ENCODE data around the gene RAB1B. TPM values are rescaled to one million over a fixed set of nuclear protein-coding genes. Genes with fewer than 3 reads are reported as not detected.

The RAB1B gene
- total and polyA plus RNA-seq, 10 of the 15 experiments (the other 5 are each of a cell fraction or from before 2014, with no cell fraction given) = 10.4 to 193 (median 96.9) TPM

DNA sequence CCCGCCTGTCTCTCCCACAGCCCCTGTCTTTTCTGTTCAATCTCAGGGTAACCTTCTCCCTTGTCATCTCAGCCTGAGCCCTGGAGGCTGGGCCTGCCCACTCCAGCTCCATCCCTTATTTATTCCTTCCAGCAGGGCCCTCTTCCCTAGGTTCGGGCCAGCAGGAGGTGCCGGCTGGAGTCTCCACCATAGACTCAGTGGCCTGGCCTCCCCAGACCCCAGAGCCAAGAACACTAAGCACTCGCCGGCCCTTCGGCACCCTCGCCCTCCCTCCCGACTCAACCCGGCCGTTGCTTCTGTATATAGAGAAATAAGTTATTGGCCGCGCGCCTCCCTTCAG, 1.4 kb upstream of the RAB1B start:
- Histone ChIP-seq H4K20me1 (ENCODE audit: control insufficient read depth, insufficient read depth) (no peaks in the 10 kb centered on the region), H3K36me3 (ENCODE audit: control insufficient read depth in 2 of 2, insufficient read depth in 2 of 2, low read length in 1 of 2) (peaks cover 16 to 30% of the 10 kb centered on the region in 2 experiments), H2AFZ (ENCODE audit: control insufficient read depth, low read depth, low read length) (peak overlapping the region; percentile 73), H3K4me3 (peak overlapping the region; percentile 61; the same call in 1 of the 2 replicates), H3K4me2 (ENCODE audit: control insufficient read depth, insufficient read depth) (peak overlapping the region; percentile 99), H3K4me1 (ENCODE audit: control insufficient read depth, insufficient read depth, low read length) (peaks cover 11% of the 10 kb centered on the region), H3K79me2 (ENCODE audit: control insufficient read depth, insufficient read depth, low read length) (peaks cover 27% of the 10 kb centered on the region), H3K27me3 (replicated peaks in 1 of 2; ENCODE audit: control insufficient read depth in 2 of 2, insufficient read depth in 2 of 2, low read length in 1 of 2) (no peaks in the 10 kb centered on the region), H3K27ac (ENCODE audit: control insufficient read depth, insufficient read depth) (no peak overlapping the region), H3K9ac (ENCODE audit: control insufficient read depth, insufficient read depth, low read length) (peak overlapping the region; percentile 31; the same call in 1 of the 2 replicates), H3K9me3 (replicated peaks; ENCODE audit: control insufficient read depth, insufficient read depth, low read length) (no peaks in the 10 kb centered on the region)
- no peak for TF ChIP-seq NR2F1 (conservative IDR thresholded peaks at IDR 0.05)
- TF ChIP-seq, protein P1, sequence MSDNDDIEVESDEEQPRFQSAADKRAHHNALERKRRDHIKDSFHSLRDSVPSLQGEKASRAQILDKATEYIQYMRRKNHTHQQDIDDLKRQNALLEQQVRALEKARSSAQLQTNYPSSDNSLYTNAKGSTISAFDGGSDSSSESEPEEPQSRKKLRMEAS (IDR thresholded peaks at IDR 0.05; ENCODE audit: low read depth, low read length) = no peak
- no peak for TF ChIP-seq CBFB (IDR thresholded peaks at IDR 0.05; ENCODE audit: low read depth)
- no peak for TF ChIP-seq ZNF622 (IDR thresholded peaks at IDR 0.05)
- no peak for TF ChIP-seq NR2C2 (IDR thresholded peaks at IDR 0.05; ENCODE audit: borderline replicate concordance, control insufficient read depth, insufficient read length, low read depth)
- TF ChIP-seq, protein P2, sequence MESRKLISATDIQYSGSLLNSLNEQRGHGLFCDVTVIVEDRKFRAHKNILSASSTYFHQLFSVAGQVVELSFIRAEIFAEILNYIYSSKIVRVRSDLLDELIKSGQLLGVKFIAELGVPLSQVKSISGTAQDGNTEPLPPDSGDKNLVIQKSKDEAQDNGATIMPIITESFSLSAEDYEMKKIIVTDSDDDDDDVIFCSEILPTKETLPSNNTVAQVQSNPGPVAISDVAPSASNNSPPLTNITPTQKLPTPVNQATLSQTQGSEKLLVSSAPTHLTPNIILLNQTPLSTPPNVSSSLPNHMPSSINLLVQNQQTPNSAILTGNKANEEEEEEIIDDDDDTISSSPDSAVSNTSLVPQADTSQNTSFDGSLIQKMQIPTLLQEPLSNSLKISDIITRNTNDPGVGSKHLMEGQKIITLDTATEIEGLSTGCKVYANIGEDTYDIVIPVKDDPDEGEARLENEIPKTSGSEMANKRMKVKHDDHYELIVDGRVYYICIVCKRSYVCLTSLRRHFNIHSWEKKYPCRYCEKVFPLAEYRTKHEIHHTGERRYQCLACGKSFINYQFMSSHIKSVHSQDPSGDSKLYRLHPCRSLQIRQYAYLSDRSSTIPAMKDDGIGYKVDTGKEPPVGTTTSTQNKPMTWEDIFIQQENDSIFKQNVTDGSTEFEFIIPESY (IDR thresholded peaks at IDR 0.05) = no peak
- TF ChIP-seq, protein P3, sequence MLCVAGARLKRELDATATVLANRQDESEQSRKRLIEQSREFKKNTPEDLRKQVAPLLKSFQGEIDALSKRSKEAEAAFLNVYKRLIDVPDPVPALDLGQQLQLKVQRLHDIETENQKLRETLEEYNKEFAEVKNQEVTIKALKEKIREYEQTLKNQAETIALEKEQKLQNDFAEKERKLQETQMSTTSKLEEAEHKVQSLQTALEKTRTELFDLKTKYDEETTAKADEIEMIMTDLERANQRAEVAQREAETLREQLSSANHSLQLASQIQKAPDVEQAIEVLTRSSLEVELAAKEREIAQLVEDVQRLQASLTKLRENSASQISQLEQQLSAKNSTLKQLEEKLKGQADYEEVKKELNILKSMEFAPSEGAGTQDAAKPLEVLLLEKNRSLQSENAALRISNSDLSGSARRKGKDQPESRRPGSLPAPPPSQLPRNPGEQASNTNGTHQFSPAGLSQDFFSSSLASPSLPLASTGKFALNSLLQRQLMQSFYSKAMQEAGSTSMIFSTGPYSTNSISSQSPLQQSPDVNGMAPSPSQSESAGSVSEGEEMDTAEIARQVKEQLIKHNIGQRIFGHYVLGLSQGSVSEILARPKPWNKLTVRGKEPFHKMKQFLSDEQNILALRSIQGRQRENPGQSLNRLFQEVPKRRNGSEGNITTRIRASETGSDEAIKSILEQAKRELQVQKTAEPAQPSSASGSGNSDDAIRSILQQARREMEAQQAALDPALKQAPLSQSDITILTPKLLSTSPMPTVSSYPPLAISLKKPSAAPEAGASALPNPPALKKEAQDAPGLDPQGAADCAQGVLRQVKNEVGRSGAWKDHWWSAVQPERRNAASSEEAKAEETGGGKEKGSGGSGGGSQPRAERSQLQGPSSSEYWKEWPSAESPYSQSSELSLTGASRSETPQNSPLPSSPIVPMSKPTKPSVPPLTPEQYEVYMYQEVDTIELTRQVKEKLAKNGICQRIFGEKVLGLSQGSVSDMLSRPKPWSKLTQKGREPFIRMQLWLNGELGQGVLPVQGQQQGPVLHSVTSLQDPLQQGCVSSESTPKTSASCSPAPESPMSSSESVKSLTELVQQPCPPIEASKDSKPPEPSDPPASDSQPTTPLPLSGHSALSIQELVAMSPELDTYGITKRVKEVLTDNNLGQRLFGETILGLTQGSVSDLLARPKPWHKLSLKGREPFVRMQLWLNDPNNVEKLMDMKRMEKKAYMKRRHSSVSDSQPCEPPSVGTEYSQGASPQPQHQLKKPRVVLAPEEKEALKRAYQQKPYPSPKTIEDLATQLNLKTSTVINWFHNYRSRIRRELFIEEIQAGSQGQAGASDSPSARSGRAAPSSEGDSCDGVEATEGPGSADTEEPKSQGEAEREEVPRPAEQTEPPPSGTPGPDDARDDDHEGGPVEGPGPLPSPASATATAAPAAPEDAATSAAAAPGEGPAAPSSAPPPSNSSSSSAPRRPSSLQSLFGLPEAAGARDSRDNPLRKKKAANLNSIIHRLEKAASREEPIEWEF (IDR thresholded peaks at IDR 0.05; ENCODE audit: insufficient replicate concordance, low read depth, low read length) = no peak
- ATAC-seq (no peak), DNase-seq (ENCODE audit: low read depth, low spot score) (no peak), FAIRE-seq (no peak)
- SMC1A ChIA-PET (ENCODE audit: uncharacterized antibody, unreplicated experiment) = interaction anchor here (1.0 to 2.4 kb wide), 4 partner anchors 13 to 244 kb away, joined by 3 to 10 read pairs (median 5); no protein-coding TSS in a partner anchor
- no TSS peak for BruUV-seq (replicated peaks)
- POLR2A ChIA-PET = interaction anchor here (0.6 to 2.6 kb wide), 11 partner anchors 14 to 377 kb away, joined by 3 to 26 read pairs (median 4); partner anchors contain the start of genes SF3B2 and YIF1A
- intact Hi-C loops (cut with micrococcal nuclease; ENCODE audit: unreplicated experiment) = no loop called here
- RAD21 ChIA-PET (ENCODE audit: unreplicated experiment) = interaction anchor here (1.3 kb wide), 1 partner anchor 16 kb away, joined by 5 read pairs; no protein-coding TSS in a partner anchor
- 33% methylated on average over 13 of the region's 13 CpGs for WGBS (ENCODE audit: insufficient coverage, insufficient replicate concordance, low lambda C conversion rate, missing lambda C conversion rate)
- CTCF ChIA-PET = interaction anchor here (1.3 to 1.6 kb wide), 3 partner anchors 22 to 198 kb away, joined by 3 to 5 read pairs (median 5); partner anchors contain the start of gene YIF1A
- in situ Hi-C loops (cut with MboI) = no loop called here
